ENCODE measurements around the gene OR6C1.

- no peak for TF ChIP-seq CTCF (IDR thresholded peaks at IDR 0.05; ENCODE audit: control extremely low read depth in 1 of 3, insufficient read depth in 1 of 3, low read depth in 1 of 3, low read length in 3 of 3)
- no peak for TF ChIP-seq TBP (IDR thresholded peaks at IDR 0.05; ENCODE audit: low read depth, low read length)
- no peak for TF ChIP-seq POLR2A (IDR thresholded peaks at IDR 0.05; ENCODE audit: control extremely low read depth in 1 of 2, low read depth in 2 of 2, low read length in 2 of 2)
- no peak for TF ChIP-seq USF2 (IDR thresholded peaks at IDR 0.05; ENCODE audit: low read length)
- no peak for TF ChIP-seq RAD21 (IDR thresholded peaks at IDR 0.05 in 1 of 2, conservative IDR thresholded peaks at IDR 0.05 in 1 of 2; ENCODE audit: low read depth in 2 of 2, low read length in 2 of 2)
- no peak for TF ChIP-seq HDAC2 (IDR thresholded peaks at IDR 0.05; ENCODE audit: borderline replicate concordance in 1 of 2, low read depth in 2 of 2, low read length in 2 of 2)
- TF ChIP-seq JUND (IDR thresholded peaks at IDR 0.05; ENCODE audit: low read length), result no peak
- TF ChIP-seq EP300 (IDR thresholded peaks at IDR 0.05; ENCODE audit: borderline replicate concordance in 1 of 2, low read depth in 2 of 2, low read length in 2 of 2), result no peak
Measured at GRCh38 chr12:55289999-55290398, 24.1 kb upstream of the OR6C1 start.
